ENCODE measurements around the gene SRSF10.

The SRSF10 gene

DNA sequence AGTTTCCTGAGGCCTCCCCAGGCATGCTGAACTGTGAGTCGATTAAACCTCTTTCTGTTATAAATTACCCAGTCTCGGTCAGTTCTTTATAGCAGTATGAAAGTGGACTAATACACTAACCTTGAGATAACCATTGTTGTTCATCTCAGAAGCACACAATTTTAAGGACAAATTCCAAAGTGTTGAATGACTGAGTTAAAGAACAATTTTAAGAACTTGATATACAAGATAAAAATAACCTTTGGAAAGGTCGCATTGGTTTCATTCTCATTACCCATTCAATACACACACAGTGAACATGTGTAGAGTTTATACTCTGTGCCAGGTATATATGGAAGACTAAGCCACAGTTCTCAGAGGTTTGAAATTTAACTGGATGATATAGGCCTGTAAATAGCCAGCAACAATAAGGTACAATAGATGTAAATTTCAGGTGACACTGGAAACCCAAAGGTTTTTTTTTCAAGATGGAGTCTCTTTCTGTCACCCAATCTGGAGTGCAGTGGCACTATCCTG is 19.1 kb upstream of the SRSF10 start:
- no peaks in the 10 kb centered on the region for H3K9me3 ChIP-seq (ENCODE audit: control insufficient read depth, insufficient read depth, low read depth, low read length)
- no peaks in the 10 kb centered on the region for H3K36me3 ChIP-seq (ENCODE audit: control insufficient read depth in 2 of 2, insufficient read depth in 1 of 2, low read length in 2 of 2)
- H3K27ac ChIP-seq (ENCODE audit: extremely low read depth, low read depth, low read length), result no peak overlapping the region
- no peak overlapping the region for H3K4me3 ChIP-seq (ENCODE audit: low read depth, low read length)
- ChIA-PET POLR2A (interaction anchor here (0.7 kb wide), 1 partner anchor 8 kb away, joined by 3 read pairs; no protein-coding TSS in a partner anchor), CTCF (no interaction called here)
- H3K4me1 ChIP-seq (ENCODE audit: control insufficient read depth, insufficient read depth, low read length), result peaks cover 12% of the 10 kb centered on the region
- TF ChIP-seq ZNF600 (tag by site-specific recombination; IDR thresholded peaks at IDR 0.05), result no peak
- TF ChIP-seq TRIM28 (IDR thresholded peaks at IDR 0.05; ENCODE audit: borderline replicate concordance, low read length), result no peak
- TF ChIP-seq ZNF19 (tag by site-specific recombination; IDR thresholded peaks at IDR 0.05; ENCODE audit: low read depth), result no peak
- TF ChIP-seq ZNF133 (tag by site-specific recombination; IDR thresholded peaks at IDR 0.05), result no peak
- no peak for TF ChIP-seq ATF2 (tag by site-specific recombination; IDR thresholded peaks at IDR 0.05; ENCODE audit: low read depth)
- TF ChIP-seq ZNF791 (tag by site-specific recombination; IDR thresholded peaks at IDR 0.05), result no peak
- TF ChIP-seq ZNF341 (tag by site-specific recombination; IDR thresholded peaks at IDR 0.05; ENCODE audit: low read depth), result no peak
- no peak for TF ChIP-seq ZNF48 (tag by site-specific recombination; IDR thresholded peaks at IDR 0.05)
- no peak for TF ChIP-seq ZSCAN18 (tag by site-specific recombination; IDR thresholded peaks at IDR 0.05)
- TF ChIP-seq PRDM6 (tag by site-specific recombination; IDR thresholded peaks at IDR 0.05), result no peak
- TF ChIP-seq MYNN (tag by site-specific recombination; IDR thresholded peaks at IDR 0.05; ENCODE audit: borderline replicate concordance), result no peak
- no peak for TF ChIP-seq ZNF571 (tag by site-specific recombination; IDR thresholded peaks at IDR 0.05)

DNA sequence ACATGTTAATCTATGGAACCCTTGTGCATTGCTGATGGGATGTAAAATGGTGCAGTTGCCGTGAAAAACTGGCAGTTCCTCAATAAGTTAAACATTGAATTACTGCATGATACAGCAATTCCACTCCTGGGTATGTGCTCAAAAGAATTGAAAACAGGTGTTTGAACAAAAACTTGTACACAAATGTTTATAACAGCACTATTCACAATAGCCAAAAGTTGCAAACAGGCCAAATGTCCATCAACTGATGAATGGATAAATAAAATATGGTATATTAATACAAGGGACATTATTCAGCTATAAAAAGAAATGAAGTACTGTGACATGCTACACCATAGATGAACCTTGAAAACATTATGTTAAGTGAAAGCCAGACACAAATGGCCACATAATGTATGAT is 17.7 kb upstream of the SRSF10 start:
- ChIA-PET CTCF (interaction anchor here (0.6 kb wide), 1 partner anchor 191 kb away, joined by 4 read pairs; no protein-coding TSS in a partner anchor), POLR2A (no interaction called here)
- no peak overlapping the region for H3K27ac ChIP-seq (ENCODE audit: extremely low read depth, low read depth, low read length)
- no peak overlapping the region for H3K4me3 ChIP-seq (ENCODE audit: low read depth, low read length)
- no peaks in the 10 kb centered on the region for H3K36me3 ChIP-seq (ENCODE audit: control insufficient read depth in 2 of 2, insufficient read depth in 1 of 2, low read length in 2 of 2)
- peaks cover under 1% of the 10 kb centered on the region; the same call in 1 of the 2 replicates for H3K4me1 ChIP-seq (ENCODE audit: control insufficient read depth, insufficient read depth, low read length)
- H3K9me3 ChIP-seq (ENCODE audit: control insufficient read depth, insufficient read depth, low read depth, low read length), result no peaks in the 10 kb centered on the region
- no peak for TF ChIP-seq ZNF558 (tag by site-specific recombination; IDR thresholded peaks at IDR 0.05)
- no peak for TF ChIP-seq ZFP3 (tag by site-specific recombination; IDR thresholded peaks at IDR 0.05; ENCODE audit: low read depth)
- TF ChIP-seq, protein P1, sequence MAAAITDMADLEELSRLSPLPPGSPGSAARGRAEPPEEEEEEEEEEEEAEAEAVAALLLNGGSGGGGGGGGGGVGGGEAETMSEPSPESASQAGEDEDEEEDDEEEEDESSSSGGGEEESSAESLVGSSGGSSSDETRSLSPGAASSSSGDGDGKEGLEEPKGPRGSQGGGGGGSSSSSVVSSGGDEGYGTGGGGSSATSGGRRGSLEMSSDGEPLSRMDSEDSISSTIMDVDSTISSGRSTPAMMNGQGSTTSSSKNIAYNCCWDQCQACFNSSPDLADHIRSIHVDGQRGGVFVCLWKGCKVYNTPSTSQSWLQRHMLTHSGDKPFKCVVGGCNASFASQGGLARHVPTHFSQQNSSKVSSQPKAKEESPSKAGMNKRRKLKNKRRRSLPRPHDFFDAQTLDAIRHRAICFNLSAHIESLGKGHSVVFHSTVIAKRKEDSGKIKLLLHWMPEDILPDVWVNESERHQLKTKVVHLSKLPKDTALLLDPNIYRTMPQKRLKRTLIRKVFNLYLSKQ (tag by site-specific recombination; IDR thresholded peaks at IDR 0.05; ENCODE audit: borderline replicate concordance), result no peak
- TF ChIP-seq ZNF10 (tag by site-specific recombination; IDR thresholded peaks at IDR 0.05), result peak; percentile 89
- TF ChIP-seq ZNF140 (tag by site-specific recombination; IDR thresholded peaks at IDR 0.05), result peak; percentile 36; the same call in 1 of the 2 replicates
- no peak for TF ChIP-seq ZNF585B (tag by site-specific recombination; IDR thresholded peaks at IDR 0.05)
